Esophagus mucosa (tissue), 1 donor: Measurements from ENCODE around the gene YPEL5. TPM values are rescaled to one million over a fixed set of nuclear protein-coding genes. Genes with fewer than 3 reads are reported as not detected.

ENCODE experiments used
- ATAC-seq: fragments of 200-7000 bp; cut with Tn5 transposase; one replicate; pipeline ENCODE4 v1.9.1; 2020
- total RNA-seq: library from RNA; stranded (reverse); gene quantifications from one replicate; pipeline ENCODE4 v1.2.4, GENCODE V29; 2023
- donor health status: DM: yes; HTN: yes; CAD: no.

The YPEL5 gene
- total RNA-seq, 1 donor from 2014 or later, result 56.4 TPM

DNA sequence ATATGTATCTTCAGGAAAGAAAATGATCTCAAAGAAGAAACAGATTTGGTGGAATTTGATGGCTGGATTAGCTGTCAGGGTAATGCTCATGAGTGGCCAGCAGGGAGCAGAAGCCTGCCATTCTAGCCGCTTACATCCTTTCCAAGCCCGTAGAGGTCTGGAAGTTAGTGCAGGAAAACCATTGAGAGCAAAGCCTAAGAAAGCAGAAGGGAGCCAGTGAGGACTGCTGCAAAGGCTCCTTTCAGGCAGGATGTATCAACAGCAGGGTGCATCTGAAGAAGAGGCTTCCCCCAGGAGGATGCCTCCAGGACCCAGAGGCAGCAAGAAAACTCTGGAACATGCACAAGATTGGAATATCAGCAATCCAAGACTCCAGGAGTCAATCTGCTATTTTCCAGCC lies 61.6 kb downstream of the YPEL5 start:
- peak; percentile 85 for ATAC-seq

DNA sequence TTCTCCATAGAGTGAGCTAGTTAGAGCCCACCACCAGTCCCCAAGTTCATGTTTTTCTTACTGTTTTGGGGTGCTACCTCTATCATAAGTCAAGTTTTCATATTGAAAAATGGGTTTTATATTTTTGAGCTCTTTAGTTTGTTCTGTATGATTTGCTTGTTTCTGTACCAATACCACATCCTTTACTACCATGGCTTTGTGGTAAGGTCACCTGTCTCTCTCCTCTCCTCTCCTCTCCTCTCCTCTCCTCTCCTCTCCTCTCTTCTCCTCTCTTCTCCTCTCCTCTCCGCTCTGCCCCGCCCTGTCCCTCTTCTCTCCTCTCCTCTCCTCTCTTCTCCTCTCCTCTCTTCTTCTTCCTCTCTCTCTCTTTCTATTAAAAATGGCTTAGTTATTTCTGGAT lies 62.4 kb downstream of the YPEL5 start:
- ATAC-seq, result no peak

Other genes starting within 250 kb of the YPEL5 start
- 0.04 TPM for gene ALK, start 225.4 kb upstream of the YPEL5 start, total RNA-seq
- gene LBH, start 84.5 kb downstream of the YPEL5 start, total RNA-seq, result 4.0 TPM